IPS DF 6.9 (cell line): ENCODE data around the gene ZBTB14.

ENCODE experiments used
- DNase-seq: peaks from one replicate; pipeline ENCODE4 v3.0.0-alpha.2; 2013; ENCODE audit warnings: low read depth, low spot score
- H3K27ac ChIP-seq: one replicate; pipeline ENCODE4 v1.5.1; 2013; ENCODE audit warnings: low read length, control low read depth
- H3K27me3 ChIP-seq: 2 replicates; pipeline ENCODE4 v1.6.1; 2013; ENCODE audit warnings: mild to moderate bottlenecking, low read length; ENCODE audit not compliant: control insufficient read depth, insufficient read depth
- H3K36me3 ChIP-seq: 2 replicates; pipeline ENCODE4 v1.6.1; 2013; ENCODE audit warnings: low read length; ENCODE audit not compliant: control insufficient read depth, insufficient read depth
- H3K4me1 ChIP-seq: 2 replicates; pipeline ENCODE4 v1.6.1; 2013; ENCODE audit warnings: low read length; ENCODE audit not compliant: control insufficient read depth, insufficient read depth
- H3K4me3 ChIP-seq: 2 replicates; pipeline ENCODE4 v1.5.1; 2013; ENCODE audit warnings: mild to moderate bottlenecking, low read length
- H3K9me3 ChIP-seq: 2 replicates; pipeline ENCODE4 v1.6.1; 2013; ENCODE audit warnings: low read length, inconsistent platforms; ENCODE audit not compliant: control insufficient read depth, insufficient read depth
- WGBS: extraction: QIAGEN DNeasy Blood & Tissue Kit; methylation state at CpG from one replicate; pipeline ENCODE4 v1.1.7; 2013; ENCODE audit warnings: mixed read lengths, missing lambda C conversion rate; ENCODE audit not compliant: insufficient read length, insufficient coverage; 5-methylcytosine and 5-hydroxymethylcytosine counted together

Gene ZBTB14, protein sequence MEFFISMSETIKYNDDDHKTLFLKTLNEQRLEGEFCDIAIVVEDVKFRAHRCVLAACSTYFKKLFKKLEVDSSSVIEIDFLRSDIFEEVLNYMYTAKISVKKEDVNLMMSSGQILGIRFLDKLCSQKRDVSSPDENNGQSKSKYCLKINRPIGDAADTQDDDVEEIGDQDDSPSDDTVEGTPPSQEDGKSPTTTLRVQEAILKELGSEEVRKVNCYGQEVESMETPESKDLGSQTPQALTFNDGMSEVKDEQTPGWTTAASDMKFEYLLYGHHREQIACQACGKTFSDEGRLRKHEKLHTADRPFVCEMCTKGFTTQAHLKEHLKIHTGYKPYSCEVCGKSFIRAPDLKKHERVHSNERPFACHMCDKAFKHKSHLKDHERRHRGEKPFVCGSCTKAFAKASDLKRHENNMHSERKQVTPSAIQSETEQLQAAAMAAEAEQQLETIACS

DNA sequence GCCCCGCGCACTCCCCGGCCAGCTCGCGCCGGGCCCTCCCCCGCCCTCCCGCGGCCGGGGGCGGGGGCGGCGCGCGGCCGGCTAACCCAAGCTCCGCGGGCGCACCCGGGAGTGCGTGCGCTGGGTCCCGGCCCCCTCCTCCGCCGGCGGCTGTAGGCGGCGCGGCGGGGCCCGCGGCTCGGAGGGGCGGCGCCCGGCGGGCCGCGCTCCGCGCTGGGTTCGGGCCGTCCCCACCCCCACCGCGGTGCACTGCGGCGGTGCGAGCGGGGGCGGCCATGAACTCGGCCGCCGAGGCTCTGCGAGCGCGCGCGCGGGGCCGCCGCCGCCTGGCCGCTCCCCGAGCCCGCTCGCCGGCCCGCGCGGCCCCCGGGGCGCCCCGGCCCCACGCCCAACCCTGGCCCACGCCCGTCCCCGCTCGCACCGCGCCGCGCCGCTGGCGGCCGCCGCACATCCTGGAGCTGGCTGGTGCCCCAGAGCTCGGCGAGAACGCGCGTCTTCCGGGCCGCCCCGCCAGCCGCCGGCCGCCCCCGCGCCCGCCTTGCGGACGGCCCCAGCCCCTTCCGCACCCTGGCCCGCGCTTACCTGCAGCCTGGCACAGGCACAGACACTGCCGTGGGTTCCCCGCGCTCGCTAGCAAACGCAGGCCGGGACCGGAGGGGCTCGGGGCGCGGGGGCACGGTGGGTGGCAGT, at the start of gene ZBTB14:
Gene ZBTB14, minus strand, starts transcription at position 496 of the 690 bp plus-strand sequence. CDS start 2,480 bp downstream, outside the sequence.
- Histone ChIP-seq H3K36me3 (peaks cover 8% of the 10 kb centered on the region; the same call in 1 of the 2 replicates), H3K4me1 (0 out of 2 replicates have a peak, but pooled peaks cover 1% of the 10 kb centered on the region), H3K27me3 (no peaks in the 10 kb centered on the region; the same call in 1 of the 2 replicates), H3K27ac (no peak within 1 kb of the TSS), H3K9me3 (no peaks in the 10 kb centered on the region), H3K4me3 (peak within 1 kb of the TSS; percentile 100)
- WGBS: no CpG with 5 or more reads among the region's 116 CpGs
- no peak for DNase-seq

DNA sequence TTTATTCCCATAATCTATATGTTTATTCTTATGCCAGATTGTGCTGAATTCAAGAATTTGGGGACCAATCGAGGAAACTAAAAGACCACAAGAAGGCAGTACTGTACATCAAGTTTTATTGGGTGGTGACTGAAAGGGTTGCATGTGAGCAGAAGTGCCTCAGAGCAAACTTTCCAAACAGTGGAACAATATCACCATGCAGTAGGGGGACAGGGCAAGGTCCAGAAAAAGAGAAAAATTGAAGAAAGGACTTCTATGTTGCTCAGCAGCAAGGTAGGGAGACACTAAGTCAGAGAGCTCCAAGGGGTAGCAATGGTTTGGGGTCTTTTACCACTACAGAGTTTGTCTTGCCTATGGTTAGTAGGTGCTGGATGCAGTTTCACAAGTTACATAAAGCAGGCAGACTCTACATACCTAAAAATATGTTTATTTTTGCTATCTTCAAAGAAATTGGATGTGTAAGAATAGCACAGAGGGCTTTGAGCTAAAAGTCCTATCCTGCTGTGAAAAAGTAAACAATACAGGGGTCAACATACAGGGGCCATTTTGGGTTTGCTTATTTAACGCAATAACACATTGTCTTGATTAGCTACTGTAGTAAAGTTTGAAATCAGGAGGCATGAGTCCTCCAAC, 43.8 kb upstream of the ZBTB14 start:
- no CpG with 5 or more reads among the region's 2 CpGs for WGBS
- Histone ChIP-seq H3K4me1 (no peaks in the 10 kb centered on the region), H3K27me3 (no peaks in the 10 kb centered on the region), H3K4me3 (no peak overlapping the region), H3K27ac (no peak overlapping the region), H3K36me3 (no peaks in the 10 kb centered on the region), H3K9me3 (no peaks in the 10 kb centered on the region)
- DNase-seq: no peak

DNA sequence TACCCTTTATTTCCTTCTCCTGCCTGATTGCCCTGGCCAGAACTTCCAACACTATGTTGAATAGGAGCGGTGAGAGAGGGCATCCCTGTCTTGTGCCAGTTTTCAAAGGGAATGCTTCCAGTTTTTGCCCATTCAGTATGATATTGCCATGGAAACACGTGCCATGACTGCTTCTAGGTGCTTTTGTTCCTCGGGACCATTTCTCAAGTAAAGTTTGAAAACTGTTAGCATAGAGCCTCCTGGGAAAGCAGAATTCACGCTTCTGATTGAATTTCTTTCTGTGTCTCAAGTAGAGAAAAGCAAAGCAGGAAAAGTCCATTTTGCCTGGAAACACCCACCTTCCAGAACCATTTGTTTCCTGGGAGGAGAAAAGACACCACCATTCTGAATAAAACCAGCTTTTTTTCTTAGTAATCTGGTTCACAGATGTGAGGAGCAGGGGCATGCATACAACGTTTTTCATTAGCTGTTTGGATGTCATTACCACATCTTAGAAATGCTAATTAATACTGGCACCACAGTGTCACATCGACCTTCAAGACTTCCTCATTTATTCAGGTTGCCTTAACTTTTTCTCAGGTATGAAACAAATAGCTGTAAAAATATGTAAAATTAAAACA, 39.0 kb upstream of the ZBTB14 start:
- no peaks in the 10 kb centered on the region for H3K4me1 ChIP-seq
- no peaks in the 10 kb centered on the region for H3K36me3 ChIP-seq
- no peak overlapping the region for H3K4me3 ChIP-seq
- H3K27me3 ChIP-seq: no peaks in the 10 kb centered on the region
- H3K9me3 ChIP-seq: no peaks in the 10 kb centered on the region
- no peak for DNase-seq
- no peak overlapping the region for H3K27ac ChIP-seq
- WGBS: no CpG with 5 or more reads among the region's 6 CpGs

DNA sequence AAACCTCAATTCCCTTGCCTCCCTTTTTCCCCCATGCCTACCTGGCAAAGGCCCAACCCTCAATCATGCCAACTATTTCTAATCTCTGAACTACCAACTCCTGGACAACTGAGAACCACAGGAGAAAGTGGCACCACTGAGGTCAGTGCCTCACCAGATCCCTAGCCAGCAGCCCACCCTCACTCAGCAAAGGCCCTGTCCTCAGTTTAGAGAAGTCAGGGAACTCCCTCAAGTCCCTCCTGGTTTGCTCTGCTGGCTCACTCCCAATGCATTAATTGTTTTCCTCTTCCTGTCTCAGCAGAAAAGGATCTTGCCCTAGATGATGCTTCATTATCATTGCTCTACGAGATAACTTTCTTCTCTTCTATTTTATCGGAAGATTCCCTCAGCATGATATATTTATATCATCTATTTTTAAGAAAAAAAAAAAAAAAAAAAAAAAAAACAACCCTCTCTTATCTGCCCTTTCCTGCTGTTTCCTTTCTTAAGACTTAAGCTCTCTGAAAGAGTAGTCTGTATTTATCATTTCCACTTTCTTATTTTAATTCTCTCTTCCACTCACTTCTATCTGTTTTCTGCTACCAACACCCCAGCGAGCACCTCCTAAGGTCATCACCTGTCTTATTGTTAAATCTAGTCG, 22.7 kb upstream of the ZBTB14 start:
- no peaks in the 10 kb centered on the region for H3K27me3 ChIP-seq

DNA sequence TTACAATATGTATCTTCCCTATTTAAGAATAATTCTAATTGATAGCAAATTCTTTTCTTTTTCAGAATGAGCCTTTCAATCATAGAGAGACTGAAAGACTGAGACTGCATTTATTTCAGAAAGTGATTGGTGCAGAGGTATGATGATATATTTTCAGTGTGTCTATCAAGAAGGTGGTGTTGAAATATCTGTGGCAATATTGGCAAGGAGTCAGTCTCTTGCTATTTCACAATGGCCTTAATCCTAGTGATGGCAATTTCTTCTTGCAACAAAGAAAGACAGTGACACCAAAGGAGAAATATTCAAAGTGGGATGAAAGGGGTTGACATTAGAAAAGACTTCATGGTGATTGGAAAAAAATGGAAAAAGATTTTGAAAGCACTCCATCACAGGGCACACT, 21.7 kb upstream of the ZBTB14 start:
- DNase-seq: no peak
- Histone ChIP-seq H3K27ac (no peak overlapping the region), H3K27me3 (no peaks in the 10 kb centered on the region)

More for the DNA sequence above, 22.7 kb upstream of the ZBTB14 start:
- H3K27ac ChIP-seq: no peak overlapping the region
- H3K36me3 ChIP-seq: no peaks in the 10 kb centered on the region
- no peak for DNase-seq
- no peak overlapping the region for H3K4me3 ChIP-seq
- 100% methylated on average over 1 of the region's 4 CpGs for WGBS
- no peaks in the 10 kb centered on the region for H3K4me1 ChIP-seq
- no peaks in the 10 kb centered on the region for H3K9me3 ChIP-seq

DNA sequence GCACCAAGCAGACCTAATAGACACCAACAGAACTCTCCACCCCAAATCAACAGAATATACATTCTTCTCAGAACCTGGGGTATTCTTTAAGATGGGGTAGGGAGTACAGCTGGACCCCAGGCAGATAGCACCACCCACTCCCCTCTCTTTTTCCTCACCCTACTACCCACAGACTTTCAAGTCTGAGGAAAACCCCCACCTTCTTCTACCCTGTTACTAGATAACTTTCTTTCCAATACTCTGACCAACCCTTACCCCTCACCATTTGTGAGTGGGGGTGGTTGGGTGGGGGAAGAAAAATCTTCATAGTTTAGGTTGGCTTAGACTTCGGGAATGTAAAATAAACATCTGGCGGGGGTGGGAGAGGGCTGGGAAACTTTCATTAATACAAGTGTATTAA, 20.3 kb upstream of the ZBTB14 start:
- H3K27me3 ChIP-seq: no peaks in the 10 kb centered on the region
- H3K4me1 ChIP-seq: no peaks in the 10 kb centered on the region
- H3K36me3 ChIP-seq: no peaks in the 10 kb centered on the region
- DNase-seq: no peak
- H3K9me3 ChIP-seq: no peaks in the 10 kb centered on the region
- H3K27ac ChIP-seq: no peak overlapping the region
- no CpG with 5 or more reads among the region's 2 CpGs for WGBS
- H3K4me3 ChIP-seq: no peak overlapping the region

More for the DNA sequence above, 21.7 kb upstream of the ZBTB14 start:
- H3K4me1 ChIP-seq: no peaks in the 10 kb centered on the region
- no peaks in the 10 kb centered on the region for H3K9me3 ChIP-seq
- H3K36me3 ChIP-seq: no peaks in the 10 kb centered on the region
- H3K4me3 ChIP-seq: no peak overlapping the region

DNA sequence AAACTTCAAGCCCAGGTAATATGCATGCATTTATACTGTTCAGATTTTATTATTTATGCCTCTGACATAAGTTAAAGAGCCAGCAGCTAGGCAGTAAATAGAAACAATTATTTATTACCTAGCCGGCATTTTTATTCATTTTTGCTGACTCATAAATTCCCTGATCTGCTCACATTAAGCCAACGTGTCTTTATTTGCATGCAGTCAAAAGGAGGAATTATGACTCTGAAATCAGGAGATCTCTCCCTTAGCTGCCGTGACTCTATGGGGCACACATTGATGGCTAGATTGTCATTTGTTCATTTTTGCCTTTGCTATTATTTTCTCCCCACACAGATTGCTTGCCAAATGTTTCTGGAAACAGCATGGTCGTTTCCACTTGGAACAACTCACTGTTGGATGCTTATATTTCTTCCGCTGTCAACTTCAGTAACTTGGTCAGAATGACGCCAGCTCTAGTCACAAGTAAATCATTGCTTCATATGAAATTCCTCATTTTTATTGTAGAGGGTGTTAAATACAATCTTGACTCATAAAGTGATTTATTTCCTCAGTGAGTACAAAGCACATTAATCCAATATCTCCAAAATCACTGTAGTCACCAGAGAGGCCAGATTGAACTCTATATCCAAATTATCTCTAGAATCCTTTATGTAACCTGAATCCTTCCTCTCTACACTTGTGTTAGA, 15.9 kb upstream of the ZBTB14 start:
- Histone ChIP-seq H3K4me1 (no peaks in the 10 kb centered on the region), H3K36me3 (no peaks in the 10 kb centered on the region), H3K9me3 (no peaks in the 10 kb centered on the region), H3K27me3 (no peaks in the 10 kb centered on the region), H3K4me3 (no peak overlapping the region), H3K27ac (no peak overlapping the region)
- no peak for DNase-seq
- no CpG with 5 or more reads among the region's 6 CpGs for WGBS

DNA sequence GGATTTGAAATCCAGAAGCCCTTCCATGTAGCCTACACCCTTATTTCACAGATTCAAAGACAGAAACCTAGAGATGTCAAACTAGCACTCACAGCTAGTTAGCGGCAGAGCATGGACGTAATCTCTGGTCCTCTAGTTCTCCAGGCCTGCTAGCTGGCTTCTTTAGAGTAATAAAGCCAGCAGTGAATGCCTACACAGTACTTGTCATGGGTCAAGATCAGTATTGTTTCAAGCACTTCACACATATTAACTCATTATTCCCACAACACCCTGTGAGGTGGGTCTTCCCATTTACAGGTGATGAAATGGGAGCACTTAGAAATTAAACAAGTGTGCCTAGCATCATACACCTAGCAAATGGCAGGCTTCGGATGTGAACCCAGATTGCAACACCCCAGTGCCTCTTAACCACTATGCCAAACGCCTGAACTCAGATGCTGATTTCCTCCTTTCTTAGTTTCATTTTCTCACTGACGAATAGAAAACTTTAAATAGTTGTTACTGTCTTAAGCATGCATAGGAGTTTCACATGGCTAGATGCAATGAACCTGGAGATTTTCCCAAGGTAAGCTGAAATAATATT, 14.5 kb upstream of the ZBTB14 start:
- Histone ChIP-seq H3K9me3 (no peaks in the 10 kb centered on the region), H3K4me3 (no peak overlapping the region), H3K27me3 (no peaks in the 10 kb centered on the region), H3K36me3 (no peaks in the 10 kb centered on the region), H3K27ac (no peak overlapping the region), H3K4me1 (no peaks in the 10 kb centered on the region)
- WGBS: no CpG with 5 or more reads among the region's 5 CpGs
- DNase-seq: no peak

DNA sequence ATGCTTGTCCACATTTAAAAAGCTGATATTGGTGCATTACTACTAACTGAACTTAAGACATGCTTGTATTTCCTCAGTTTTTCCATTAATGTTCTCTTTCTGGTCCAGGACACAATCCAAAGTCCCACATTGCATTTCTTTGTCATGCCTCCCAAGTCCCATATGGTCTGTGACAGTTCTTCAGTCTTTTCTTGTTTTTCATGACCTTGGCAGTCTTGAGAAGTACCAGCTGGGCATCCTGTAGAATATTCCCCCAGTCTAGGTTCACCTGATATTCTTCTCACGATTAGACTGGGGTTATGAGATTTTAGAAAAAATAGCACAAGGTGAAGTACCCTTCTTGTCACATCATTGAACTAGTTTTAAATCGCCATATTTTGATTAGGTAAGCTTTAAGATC, 10.3 kb upstream of the ZBTB14 start:
- WGBS: no CpG with 5 or more reads among the region's 2 CpGs
- Histone ChIP-seq H3K27ac (no peak overlapping the region), H3K27me3 (no peaks in the 10 kb centered on the region)

More for the DNA sequence above, 10.3 kb upstream of the ZBTB14 start:
- H3K36me3 ChIP-seq: no peaks in the 10 kb centered on the region
- no peaks in the 10 kb centered on the region for H3K9me3 ChIP-seq
- no peak overlapping the region for H3K4me3 ChIP-seq
- DNase-seq: no peak
- H3K4me1 ChIP-seq: no peaks in the 10 kb centered on the region
